OCI-LY1 (cell line): Measurements from ENCODE around the gene ABHD17C.
"Not testable (repeated sequence)": the region's sequence is repeated elsewhere in the genome, so short reads cannot be mapped to it uniquely, and the experiment has no call there.

ENCODE experiments used
- H2AFZ ChIP-seq: fragments of 200-600 bp; sonication (generic), shearing (Covaris generic); 2 replicates; pipeline ENCODE4 v1.6.0; 2014; ENCODE audit warnings: antibody characterized with exemption, mild to moderate bottlenecking, low read length
- H3F3A ChIP-seq: fragments of 200-600 bp; sonication (generic), shearing (Covaris generic); 2 replicates; pipeline ENCODE4 v1.6.0; 2014; ENCODE audit warnings: mild to moderate bottlenecking, antibody characterized with exemption, low read length, moderate library complexity; ENCODE audit not compliant: insufficient read depth
- H3K27ac ChIP-seq: fragments of 200-600 bp; sonication (generic); 2 replicates; pipeline ENCODE4 v1.5.1; 2014; ENCODE audit warnings: low read length, mixed run types, mild to moderate bottlenecking, low read depth; ENCODE audit not compliant: poor library complexity, severe bottlenecking
- H3K27me3 ChIP-seq: fragments of 200-600 bp; sonication (generic); 2 replicates; pipeline ENCODE4 v1.6.0; 2014; ENCODE audit warnings: antibody characterized with exemption, mild to moderate bottlenecking, low read length, moderate library complexity; ENCODE audit not compliant: insufficient read depth
- H3K36me3 ChIP-seq: fragments of 200-600 bp; sonication (generic); 2 replicates; pipeline ENCODE4 v1.6.1; 2014; ENCODE audit warnings: mild to moderate bottlenecking, antibody characterized with exemption, low read length, moderate library complexity, mixed read lengths; ENCODE audit not compliant: insufficient read depth
- H3K4me1 ChIP-seq: fragments of 200-600 bp; sonication (generic); 2 replicates; pipeline ENCODE4 v1.5.1; 2014; ENCODE audit warnings: mild to moderate bottlenecking, low read length, moderate library complexity; ENCODE audit not compliant: insufficient read depth, severe bottlenecking
- H3K4me2 ChIP-seq: fragments of 200-600 bp; sonication (generic), shearing (Covaris generic); 2 replicates; pipeline ENCODE4 v1.6.1; 2014; ENCODE audit warnings: low read length
- H3K4me3 ChIP-seq: fragments of 200-600 bp; sonication (generic); 2 replicates; pipeline ENCODE4 v1.5.1; 2014; ENCODE audit warnings: low read length, low read depth, mild to moderate bottlenecking, mixed read lengths; ENCODE audit not compliant: poor library complexity, severe bottlenecking
- H3K79me2 ChIP-seq: fragments of 200-600 bp; shearing (Covaris generic); 2 replicates; pipeline ENCODE4 v1.6.1; 2016; ENCODE audit warnings: mixed run types, low read length, mixed read lengths; ENCODE audit not compliant: insufficient read depth
- H3K9ac ChIP-seq: fragments of 200-600 bp; sonication (generic), shearing (Covaris generic); 2 replicates; pipeline ENCODE4 v1.6.1; 2014; ENCODE audit warnings: mild to moderate bottlenecking, low read length, mixed read lengths
- H3K9me2 ChIP-seq: fragments of 200-600 bp; sonication (generic), shearing (Covaris generic); 2 replicates; pipeline ENCODE4 v1.6.1; 2014; ENCODE audit warnings: low read depth, mild to moderate bottlenecking, low read length, mixed read lengths
- H3K9me3 ChIP-seq: fragments of 200-600 bp; shearing (Covaris generic); 2 replicates; pipeline ENCODE4 v1.6.1; 2014; ENCODE audit warnings: low read length, mixed read lengths
- H4K20me1 ChIP-seq: fragments of 200-600 bp; sonication (generic), shearing (Covaris generic); 2 replicates; pipeline ENCODE4 v1.6.0; 2016; ENCODE audit warnings: mild to moderate bottlenecking, low read length; ENCODE audit not compliant: insufficient read depth
- CTCF ChIP-seq: fragments of 200-600 bp; sonication (generic), shearing (Covaris generic); IDR thresholded peaks from 2 replicates; pipeline ENCODE4 v1.5.1; 2017; ENCODE audit warnings: mild to moderate bottlenecking, antibody characterized with exemption, low read length, moderate library complexity, mixed read lengths
- EZH2 ChIP-seq: fragments of 200-600 bp; sonication (generic), shearing (Covaris generic); IDR thresholded peaks from 2 replicates; pipeline ENCODE4 v1.8.0; 2017; ENCODE audit warnings: borderline replicate concordance, mixed run types, mild to moderate bottlenecking, antibody characterized with exemption, low read length, moderate library complexity, mixed read lengths

ABHD17C gene

GRCh38 chr15:80695099-80695910 lies at the start of gene ABHD17C:
Gene ABHD17C (plus strand): TSS chr15:80695310. CDS start chr15:80695430, 120 bp downstream.
- Histone ChIP-seq H3F3A (no peaks in the 10 kb centered on the region), H3K4me2 (peak within 1 kb of the TSS; percentile 79), H3K9me2 (no peaks in the 10 kb centered on the region), H3K9ac (peak within 1 kb of the TSS; percentile 76), H3K4me3 (peak within 1 kb of the TSS; percentile 77), H3K9me3 (no peaks in the 10 kb centered on the region), H3K79me2 (no peaks in the 10 kb centered on the region), H2AFZ (peak within 1 kb of the TSS; percentile 22; the same call in 1 of the 2 replicates), H3K27me3 (no peaks in the 10 kb centered on the region), H3K4me1 (peaks cover 18% of the 10 kb centered on the region), H3K27ac (no peak within 1 kb of the TSS), H4K20me1 (no peaks in the 10 kb centered on the region), H3K36me3 (no peaks in the 10 kb centered on the region)
- TF ChIP-seq EZH2 (no peak), CTCF (no peak)

DNA sequence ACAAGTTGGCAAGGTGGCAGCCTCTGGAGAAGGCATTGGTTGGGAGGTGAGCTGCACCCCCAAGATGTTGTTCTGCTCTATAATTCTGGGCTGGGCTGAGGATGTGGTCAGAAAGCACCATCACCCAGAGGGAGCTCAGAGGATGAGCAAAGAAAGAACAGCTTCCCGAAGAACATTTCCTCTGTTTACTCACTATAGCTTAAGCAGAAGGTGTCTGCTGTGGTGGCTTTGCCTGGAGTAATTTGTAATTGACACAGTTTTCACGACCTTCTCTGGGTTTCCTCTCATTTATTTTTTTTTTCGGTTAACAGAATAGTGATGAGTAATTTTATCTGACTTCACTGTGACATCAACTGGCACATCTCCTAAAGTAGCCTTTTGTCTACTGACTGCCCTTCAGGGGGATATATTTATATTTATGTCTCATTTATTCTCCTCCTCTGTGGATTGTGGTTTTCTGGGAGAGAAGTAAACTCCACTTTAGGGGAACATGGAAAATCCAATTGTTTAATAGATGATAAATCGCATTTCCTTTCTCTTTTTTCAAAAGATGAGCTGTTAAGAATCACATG lies 49.5 kb upstream of the ABHD17C start:
- Histone ChIP-seq H3K79me2 (no peaks in the 10 kb centered on the region), H3F3A (no peaks in the 10 kb centered on the region), H3K27me3 (no peaks in the 10 kb centered on the region; the same call in 1 of the 2 replicates), H3K4me3 (no peak overlapping the region), H3K4me1 (no peaks in the 10 kb centered on the region), H3K27ac (no peak overlapping the region), H3K9me2 (no peaks in the 10 kb centered on the region), H3K9me3 (0 out of 2 replicates have a peak, but pooled peaks cover 4% of the 10 kb centered on the region), H3K36me3 (no peaks in the 10 kb centered on the region), H2AFZ (no peak overlapping the region), H4K20me1 (no peaks in the 10 kb centered on the region), H3K9ac (no peak overlapping the region), H3K4me2 (no peak overlapping the region)
- no peak for TF ChIP-seq CTCF
- no peak for TF ChIP-seq EZH2

DNA sequence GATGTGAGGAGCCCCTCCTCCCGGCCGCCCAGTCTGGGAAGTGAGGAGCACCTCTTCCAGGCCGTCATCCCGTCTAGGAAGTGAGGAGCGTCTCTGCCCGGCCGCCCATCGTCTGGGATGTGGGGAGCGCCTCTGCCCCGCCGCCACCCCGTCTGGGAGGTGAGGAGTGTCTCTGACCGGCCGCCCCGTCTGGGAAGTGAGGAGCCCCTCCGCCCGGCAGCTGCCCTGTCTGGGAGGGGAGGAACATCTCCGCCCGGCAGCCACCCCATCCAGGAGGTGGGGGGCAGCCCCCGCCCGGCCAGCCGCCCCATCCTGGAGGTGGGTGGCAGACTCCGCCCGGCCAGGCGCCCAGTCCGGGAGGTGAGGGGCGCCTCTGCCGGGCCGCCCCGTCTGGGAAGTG lies 47.7 kb upstream of the ABHD17C start:
- not testable (repeated sequence) for H3K4me3 ChIP-seq, H3K27me3 ChIP-seq, H3K4me2 ChIP-seq, H3K36me3 ChIP-seq, H3K9me2 ChIP-seq, H2AFZ ChIP-seq, H3K4me1 ChIP-seq, H3K9me3 ChIP-seq, H3K9ac ChIP-seq, H3K79me2 ChIP-seq, H3F3A ChIP-seq, H4K20me1 ChIP-seq, H3K27ac ChIP-seq
